ENCODE results near the gene TSBP1.
"Not testable (repeated sequence)": the region's sequence is repeated elsewhere in the genome, so short reads cannot be mapped to it uniquely, and the experiment has no call there.

DNA sequence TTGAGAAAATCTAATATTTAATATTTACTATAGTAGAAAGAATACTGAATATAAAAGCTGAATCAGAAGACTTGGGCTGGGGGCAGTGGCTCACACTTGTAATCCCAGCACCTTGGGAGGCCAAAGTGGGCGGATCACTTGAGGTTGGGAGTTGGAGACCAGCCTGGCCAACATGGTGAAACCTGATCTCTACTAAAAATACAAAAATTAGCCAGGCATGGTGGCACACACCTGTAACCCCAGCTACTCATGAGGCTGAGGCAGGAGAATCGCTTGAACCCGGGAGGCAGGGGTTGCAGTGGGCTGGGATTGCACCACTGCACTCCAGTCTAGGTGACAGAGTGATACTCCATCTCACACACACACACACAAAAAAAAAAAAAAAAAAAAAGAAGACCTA, 76.7 kb downstream of the TSBP1 start:
- not testable (repeated sequence) for TF ChIP-seq EZH2 (optimal IDR thresholded peaks at IDR 0.05; ENCODE audit: low read depth, low read length); EZH2phosphoT487 (IDR thresholded peaks at IDR 0.05; ENCODE audit: low read length)
- TF ChIP-seq, protein P1, sequence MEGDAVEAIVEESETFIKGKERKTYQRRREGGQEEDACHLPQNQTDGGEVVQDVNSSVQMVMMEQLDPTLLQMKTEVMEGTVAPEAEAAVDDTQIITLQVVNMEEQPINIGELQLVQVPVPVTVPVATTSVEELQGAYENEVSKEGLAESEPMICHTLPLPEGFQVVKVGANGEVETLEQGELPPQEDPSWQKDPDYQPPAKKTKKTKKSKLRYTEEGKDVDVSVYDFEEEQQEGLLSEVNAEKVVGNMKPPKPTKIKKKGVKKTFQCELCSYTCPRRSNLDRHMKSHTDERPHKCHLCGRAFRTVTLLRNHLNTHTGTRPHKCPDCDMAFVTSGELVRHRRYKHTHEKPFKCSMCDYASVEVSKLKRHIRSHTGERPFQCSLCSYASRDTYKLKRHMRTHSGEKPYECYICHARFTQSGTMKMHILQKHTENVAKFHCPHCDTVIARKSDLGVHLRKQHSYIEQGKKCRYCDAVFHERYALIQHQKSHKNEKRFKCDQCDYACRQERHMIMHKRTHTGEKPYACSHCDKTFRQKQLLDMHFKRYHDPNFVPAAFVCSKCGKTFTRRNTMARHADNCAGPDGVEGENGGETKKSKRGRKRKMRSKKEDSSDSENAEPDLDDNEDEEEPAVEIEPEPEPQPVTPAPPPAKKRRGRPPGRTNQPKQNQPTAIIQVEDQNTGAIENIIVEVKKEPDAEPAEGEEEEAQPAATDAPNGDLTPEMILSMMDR (IDR thresholded peaks at IDR 0.05; ENCODE audit: low read length), result not testable (repeated sequence)
